Liver (tissue), 9 donors: Measurements from ENCODE around the gene ABTB2. TPM values are rescaled to one million over a fixed set of nuclear protein-coding genes. Genes with fewer than 3 reads are reported as not detected.

Experiments
- DNase-seq: peaks from one replicate; pipeline ENCODE4 v3.0.0-alpha.2; 2017; ENCODE audit warnings: low spot score
- H3K27ac ChIP-seq, 2 donors: one replicate each; pipeline ENCODE4 v1.7.0; 2013; ENCODE audit warnings: inconsistent platforms in 2 of 2, low read length in 2 of 2, control low read depth in 1 of 2, low read depth in 1 of 2, mild to moderate bottlenecking in 1 of 2
- H3K27me3 ChIP-seq, 4 donors: one replicate each; pipeline versions ENCODE4 v1.6.1 to v1.7.0; 2013; ENCODE audit warnings: low read length in 3 of 4, inconsistent platforms in 1 of 4, mild to moderate bottlenecking in 1 of 4, moderate library complexity in 1 of 4; ENCODE audit not compliant: control insufficient read depth in 4 of 4, insufficient read depth in 4 of 4
- H3K36me3 ChIP-seq, 4 donors: one replicate each; pipeline versions ENCODE4 v1.6.1 to v1.7.0; 2013; ENCODE audit warnings: low read length in 3 of 4, mild to moderate bottlenecking in 3 of 4, low read depth in 1 of 4, moderate library complexity in 1 of 4; ENCODE audit not compliant: control insufficient read depth in 4 of 4, insufficient read depth in 3 of 4
- H3K4me1 ChIP-seq, 4 donors: one replicate each; pipeline versions ENCODE4 v1.6.1 to v1.7.0; 2013; ENCODE audit warnings: low read length in 3 of 4, mild to moderate bottlenecking in 3 of 4, moderate library complexity in 1 of 4; ENCODE audit not compliant: control insufficient read depth in 4 of 4, insufficient read depth in 4 of 4
- H3K4me3 ChIP-seq, 3 donors: one replicate each; pipeline versions ENCODE4 v1.6.1 to v1.7.0; 2013; ENCODE audit warnings: low read length in 3 of 3, control low read depth in 1 of 3, low read depth in 1 of 3, mild to moderate bottlenecking in 1 of 3
- H3K9ac ChIP-seq, 2 donors: one replicate each; pipeline ENCODE4 v1.7.0; 2013; ENCODE audit warnings: low read length in 2 of 2, mild to moderate bottlenecking in 2 of 2, moderate library complexity in 2 of 2, control low read depth in 1 of 2, low read depth in 1 of 2
- H3K9me3 ChIP-seq, 4 donors: one replicate each; pipeline versions ENCODE4 v1.6.1 to v1.7.0; 2013; ENCODE audit warnings: low read length in 3 of 4; ENCODE audit not compliant: control insufficient read depth in 4 of 4
- ATF3 ChIP-seq: IDR thresholded peaks from 2 replicates; pipeline ENCODE4 v1.6.1; 2016; ENCODE audit warnings: antibody characterized with exemption
- CTCF ChIP-seq: fragments of 150-350 bp; IDR thresholded peaks from 2 replicates; pipeline ENCODE4 v1.5.1; 2017; ENCODE audit warnings: improper control_type of control experiment, low read depth, low read length; ENCODE audit not compliant: missing input control
- EGR1 ChIP-seq, 2 donors: IDR thresholded peaks; 2 replicates each; pipeline ENCODE4 v1.6.1; 2016 to 2018; ENCODE audit warnings: antibody characterized with exemption in 2 of 2, low read depth in 2 of 2
- FOXA1 ChIP-seq: IDR thresholded peaks from 2 replicates; pipeline ENCODE4 v1.6.1; 2016; ENCODE audit warnings: antibody characterized with exemption
- FOXA2 ChIP-seq: IDR thresholded peaks from 2 replicates; pipeline ENCODE4 v1.6.1; 2016; ENCODE audit warnings: antibody characterized with exemption
- GABPA ChIP-seq, 2 donors: IDR thresholded peaks in 1 of 2; conservative IDR thresholded peaks in 1 of 2; 2 replicates each; pipeline ENCODE4 v1.6.1; 2016; ENCODE audit warnings: antibody characterized with exemption in 2 of 2, mild to moderate bottlenecking in 1 of 2, moderate library complexity in 1 of 2
- HNF4A ChIP-seq, 2 donors: conservative IDR thresholded peaks; 2 replicates each; pipeline ENCODE4 v1.6.1; 2016; ENCODE audit warnings: antibody characterized with exemption in 2 of 2, mild to moderate bottlenecking in 2 of 2
- HNF4G ChIP-seq: IDR thresholded peaks from 2 replicates; pipeline ENCODE4 v1.6.1; 2016; ENCODE audit warnings: antibody characterized with exemption
- JUND ChIP-seq, 2 donors: IDR thresholded peaks; 2 replicates each; pipeline ENCODE4 v1.6.1; 2016; ENCODE audit warnings: antibody characterized with exemption in 2 of 2
- MAX ChIP-seq: IDR thresholded peaks from 2 replicates; pipeline ENCODE4 v1.6.1; 2016; ENCODE audit warnings: antibody characterized with exemption
- NR2F2 ChIP-seq: IDR thresholded peaks from 2 replicates; pipeline ENCODE4 v1.6.1; 2016; ENCODE audit warnings: antibody characterized with exemption
- RAD21 ChIP-seq, 2 donors: IDR thresholded peaks; 2 replicates each; pipeline ENCODE4 v1.6.1; 2016; ENCODE audit warnings: antibody characterized with exemption in 2 of 2, mild to moderate bottlenecking in 2 of 2
- REST ChIP-seq: IDR thresholded peaks from 2 replicates; pipeline ENCODE4 v1.6.1; 2016; ENCODE audit warnings: antibody characterized with exemption, mild to moderate bottlenecking
- RXRA ChIP-seq, 2 donors: IDR thresholded peaks; 2 replicates each; pipeline ENCODE4 v1.6.1; 2017 to 2018; ENCODE audit warnings: antibody characterized with exemption in 2 of 2, mild to moderate bottlenecking in 1 of 2
- SP1 ChIP-seq: IDR thresholded peaks from 2 replicates; pipeline ENCODE4 v1.6.1; 2018; ENCODE audit warnings: antibody characterized with exemption, mild to moderate bottlenecking
- TAF1 ChIP-seq: conservative IDR thresholded peaks from 2 replicates; pipeline ENCODE4 v1.6.1; 2016; ENCODE audit warnings: antibody characterized with exemption, mild to moderate bottlenecking
- YY1 ChIP-seq: IDR thresholded peaks from 2 replicates; pipeline ENCODE4 v1.6.1; 2016; ENCODE audit warnings: antibody characterized with exemption, mild to moderate bottlenecking
- ZBTB33 ChIP-seq: IDR thresholded peaks from 2 replicates; pipeline ENCODE4 v1.6.1; 2016; ENCODE audit warnings: antibody characterized with exemption
- WGBS: extraction: QIAGEN DNeasy Blood & Tissue Kit; methylation state at CpG from one replicate; pipeline ENCODE4 v1.1.7; 2013; 5-methylcytosine and 5-hydroxymethylcytosine counted together
- polyA plus RNA-seq, 2 donors: library from polyadenylated mRNA; stranded (reverse) in 1 of 2; unstranded in 1 of 2; fragments of 200-250 nt in 1 of 2; fragments of >200 nt in 1 of 2; fragmentation: Nextera tagmentation in 1 of 2; extraction: Ambion mirVana in 1 of 2; gene quantifications; one replicate each; pipeline versions ENCODE4 v1.2.1 to v1.2.3, GENCODE V29; 2013 to 2015
- total RNA-seq, 2 donors: library from RNA; depleted of rRNA; stranded (reverse); fragments of >200 nt; gene quantifications; one replicate each; pipeline ENCODE4 v1.2.3, GENCODE V29; 2014
- donor health status: healthy.
- donor health status: healthy.
- donor health status: healthy.
- donor health status: healthy.
- donor health status: healthy.

ABTB2 gene
- total and polyA plus RNA-seq, 4 donors = 2.4 to 8.9 (median 6.1) TPM

- TF ChIP-seq TAF1 (no peak), YY1 (no peak), MAX (no peak), ZBTB33 (no peak), REST (no peak), ATF3 (no peak), GABPA (IDR thresholded peaks at IDR 0.05 in 1 of 2, conservative IDR thresholded peaks at IDR 0.05 in 1 of 2) (no peak), EGR1 (IDR thresholded peaks at IDR 0.05; ENCODE audit: low read depth in 2 of 2) (no peak), NR2F2 (no peak), FOXA2 (no peak), CTCF (no peak), HNF4G (no peak), RAD21 (IDR thresholded peaks at IDR 0.05) (no peak), RXRA (IDR thresholded peaks at IDR 0.05) (no peak), HNF4A (conservative IDR thresholded peaks at IDR 0.05) (no peak), SP1 (no peak), FOXA1 (no peak), JUND (IDR thresholded peaks at IDR 0.05) (no peak)
- Histone ChIP-seq H3K9me3 (no peaks in the 10 kb centered on the region), H3K4me3 (no peak overlapping the region), H3K27me3 (no peaks in the 10 kb centered on the region), H3K36me3 (peaks cover 0 to 69% (median 26%) of the 10 kb centered on the region in 4 donors), H3K9ac (no peak overlapping the region), H3K27ac (no peak overlapping the region), H3K4me1 (peaks cover 0 to 3% (median under 1%) of the 10 kb centered on the region in 4 donors)
- WGBS = 88% methylated on average over 18 of the region's 18 CpGs
- DNase-seq = no peak
Observed at GRCh38 chr11:34151916-34152845, 205.6 kb downstream of the ABTB2 start.
